ENCODE results near the gene TSHZ3. TPM values are rescaled to one million over a fixed set of nuclear protein-coding genes. Genes with fewer than 3 reads are reported as not detected.

TSHZ3 gene
- total RNA-seq, 1 experiment from 2014 or later, result 14.8 TPM

GRCh38 chr19:31346184-31347059 is 2.8 kb downstream of the TSHZ3 start:
- Histone ChIP-seq H3K4me3 (ENCODE audit: low read depth, low read length, poor library complexity, severe bottlenecking) (no peak overlapping the region), H3K9me3 (ENCODE audit: low read depth, low read length, poor library complexity, severe bottlenecking) (no peaks in the 10 kb centered on the region), H3K36me3 (ENCODE audit: insufficient read depth, low read length, poor library complexity, severe bottlenecking) (no peaks in the 10 kb centered on the region), H3K27me3 (replicated peaks; ENCODE audit: insufficient read depth, low read depth, low read length, poor library complexity) (no peaks in the 10 kb centered on the region), H3K27ac (ENCODE audit: low read depth, low read length, poor library complexity, severe bottlenecking) (no peak overlapping the region), H3K4me1 (ENCODE audit: insufficient read depth, low read length, poor library complexity, severe bottlenecking) (peaks cover 37% of the 10 kb centered on the region)
- ChIA-PET CTCF (no interaction called here), POLR2A (ENCODE audit: low non-redundant PET) (no interaction called here)
- no peak for DNase-seq (ENCODE audit: low spot score)
- BruUV-seq (replicated peaks), result no TSS peak
- intact Hi-C loops (cut with micrococcal nuclease; ENCODE audit: unreplicated experiment), result loop anchor here (1.0 to 10.0 kb wide), 4 partner anchors 41 to 652 kb away; no protein-coding TSS in a partner anchor
- TF ChIP-seq, protein P1, sequence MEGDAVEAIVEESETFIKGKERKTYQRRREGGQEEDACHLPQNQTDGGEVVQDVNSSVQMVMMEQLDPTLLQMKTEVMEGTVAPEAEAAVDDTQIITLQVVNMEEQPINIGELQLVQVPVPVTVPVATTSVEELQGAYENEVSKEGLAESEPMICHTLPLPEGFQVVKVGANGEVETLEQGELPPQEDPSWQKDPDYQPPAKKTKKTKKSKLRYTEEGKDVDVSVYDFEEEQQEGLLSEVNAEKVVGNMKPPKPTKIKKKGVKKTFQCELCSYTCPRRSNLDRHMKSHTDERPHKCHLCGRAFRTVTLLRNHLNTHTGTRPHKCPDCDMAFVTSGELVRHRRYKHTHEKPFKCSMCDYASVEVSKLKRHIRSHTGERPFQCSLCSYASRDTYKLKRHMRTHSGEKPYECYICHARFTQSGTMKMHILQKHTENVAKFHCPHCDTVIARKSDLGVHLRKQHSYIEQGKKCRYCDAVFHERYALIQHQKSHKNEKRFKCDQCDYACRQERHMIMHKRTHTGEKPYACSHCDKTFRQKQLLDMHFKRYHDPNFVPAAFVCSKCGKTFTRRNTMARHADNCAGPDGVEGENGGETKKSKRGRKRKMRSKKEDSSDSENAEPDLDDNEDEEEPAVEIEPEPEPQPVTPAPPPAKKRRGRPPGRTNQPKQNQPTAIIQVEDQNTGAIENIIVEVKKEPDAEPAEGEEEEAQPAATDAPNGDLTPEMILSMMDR (conservative IDR thresholded peaks at IDR 0.05; ENCODE audit: low read depth, low read length), result no peak
- TF ChIP-seq EZH2 (IDR thresholded peaks at IDR 0.05; ENCODE audit: borderline replicate concordance, low read depth, low read length, poor library complexity, severe bottlenecking), result no peak

GRCh38 chr19:31344403-31344802 is 4.8 kb downstream of the TSHZ3 start:
- POLR2A ChIA-PET (ENCODE audit: low non-redundant PET), result no interaction called here
- intact Hi-C loops (cut with micrococcal nuclease; ENCODE audit: unreplicated experiment), result loop anchor here (10.0 kb wide), 3 partner anchors 280 to 650 kb away; no protein-coding TSS in a partner anchor
- H3K36me3 ChIP-seq (ENCODE audit: insufficient read depth, low read length, poor library complexity, severe bottlenecking), result no peaks in the 10 kb centered on the region
- DNase-seq (ENCODE audit: low spot score), result no peak
- H3K27ac ChIP-seq (ENCODE audit: low read depth, low read length, poor library complexity, severe bottlenecking), result no peak overlapping the region
- CTCF ChIA-PET, result no interaction called here
- H3K27me3 ChIP-seq (replicated peaks; ENCODE audit: insufficient read depth, low read depth, low read length, poor library complexity), result no peaks in the 10 kb centered on the region
- no peaks in the 10 kb centered on the region for H3K9me3 ChIP-seq (ENCODE audit: low read depth, low read length, poor library complexity, severe bottlenecking)
- TF ChIP-seq, protein P1 (conservative IDR thresholded peaks at IDR 0.05; ENCODE audit: low read depth, low read length), result no peak
- TF ChIP-seq EZH2 (IDR thresholded peaks at IDR 0.05; ENCODE audit: borderline replicate concordance, low read depth, low read length, poor library complexity, severe bottlenecking), result no peak
- BruUV-seq (replicated peaks), result no TSS peak
- H3K4me3 ChIP-seq (ENCODE audit: low read depth, low read length, poor library complexity, severe bottlenecking), result no peak overlapping the region
- H3K4me1 ChIP-seq (ENCODE audit: insufficient read depth, low read length, poor library complexity, severe bottlenecking), result peaks cover 53% of the 10 kb centered on the region

- CTCF ChIA-PET, result no interaction called here
Observed at GRCh38 chr19:31342926-31343325, 6.3 kb downstream of the TSHZ3 start.

More at GRCh38 chr19:31342926-31343325, 6.3 kb downstream of the TSHZ3 start:
- TF ChIP-seq, protein P1 (conservative IDR thresholded peaks at IDR 0.05; ENCODE audit: low read depth, low read length), result no peak
- no peak for TF ChIP-seq EZH2 (IDR thresholded peaks at IDR 0.05; ENCODE audit: borderline replicate concordance, low read depth, low read length, poor library complexity, severe bottlenecking)
- intact Hi-C loops (cut with micrococcal nuclease; ENCODE audit: unreplicated experiment), result loop anchor here (10.0 kb wide), 3 partner anchors 278 to 648 kb away; no protein-coding TSS in a partner anchor
- no peak for DNase-seq (ENCODE audit: low spot score)
- Histone ChIP-seq H3K4me1 (ENCODE audit: insufficient read depth, low read length, poor library complexity, severe bottlenecking) (peaks cover 63% of the 10 kb centered on the region), H3K9me3 (ENCODE audit: low read depth, low read length, poor library complexity, severe bottlenecking) (no peaks in the 10 kb centered on the region), H3K27me3 (replicated peaks; ENCODE audit: insufficient read depth, low read depth, low read length, poor library complexity) (no peaks in the 10 kb centered on the region), H3K27ac (ENCODE audit: low read depth, low read length, poor library complexity, severe bottlenecking) (no peak overlapping the region), H3K4me3 (ENCODE audit: low read depth, low read length, poor library complexity, severe bottlenecking) (no peak overlapping the region), H3K36me3 (ENCODE audit: insufficient read depth, low read length, poor library complexity, severe bottlenecking) (no peaks in the 10 kb centered on the region)
- POLR2A ChIA-PET (ENCODE audit: low non-redundant PET), result no interaction called here
- BruUV-seq (replicated peaks), result no TSS peak
